Mammary epithelial cell (primary cell): Measurements from ENCODE around the gene LOXL3.

ENCODE experiments used
- EZH2 ChIP-seq: IDR thresholded peaks from 2 replicates; pipeline ENCODE4 v1.6.1; 2012; ENCODE audit warnings: low read length, inconsistent platforms, borderline replicate concordance
- TF ChIP-seq, protein P1 (sequence below), 2 donors: IDR thresholded peaks in 1 of 2; conservative IDR thresholded peaks in 1 of 2; 2 replicates each; pipeline ENCODE4 v1.5.1; 2011 to 2012; ENCODE audit warnings: inconsistent platforms in 2 of 2, low read length in 2 of 2, mild to moderate bottlenecking in 2 of 2, control low read depth in 1 of 2, low read depth in 1 of 2; ENCODE audit not compliant: insufficient read depth in 1 of 2; ENCODE audit errors: extremely low read depth in 1 of 2

DNA sequence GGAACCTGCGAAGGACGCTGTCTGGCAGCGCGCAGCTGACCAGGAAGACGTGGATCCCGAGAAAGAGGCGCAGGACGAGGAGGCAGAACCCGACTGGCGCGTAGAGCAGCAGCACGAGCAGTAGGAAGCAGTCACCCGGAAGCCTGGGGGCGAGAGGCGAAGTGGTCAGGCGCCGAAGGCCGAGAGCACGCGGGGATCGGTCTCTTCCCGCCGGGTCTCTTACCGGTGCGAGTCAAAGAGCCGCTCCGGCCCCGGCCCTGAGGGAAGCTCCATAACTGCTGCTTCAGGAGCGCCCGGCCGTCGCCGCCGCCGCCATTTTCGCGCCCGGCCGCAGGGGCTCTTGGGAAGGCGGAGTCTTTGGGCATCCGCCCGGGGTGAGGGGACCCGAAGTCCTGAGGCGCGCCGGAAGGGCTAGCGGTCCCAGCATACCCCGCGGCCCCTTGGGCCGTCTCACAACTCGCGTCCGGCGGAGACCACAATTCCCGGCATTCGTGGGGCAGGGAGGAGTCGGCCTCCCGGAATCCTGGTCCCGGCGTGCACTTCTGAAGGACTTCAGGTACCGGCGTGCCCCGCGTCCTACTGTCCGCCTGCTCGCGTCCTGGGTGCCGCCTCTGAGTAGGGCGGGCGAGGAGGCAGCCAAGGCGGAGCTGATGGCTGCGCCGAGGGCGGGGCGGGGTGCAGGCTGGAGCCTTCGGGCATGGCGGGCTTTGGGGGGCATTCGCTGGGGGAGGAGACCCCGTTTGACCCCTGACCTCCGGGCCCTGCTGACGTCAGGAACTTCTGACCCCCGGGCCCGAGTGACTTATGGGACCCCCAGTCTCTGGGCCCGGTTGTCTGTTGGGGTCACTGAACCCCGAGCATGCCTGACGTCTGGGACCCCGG is 24.1 kb downstream of the LOXL3 start, which contains the start of the genes AUP1 and HTRA2:
- TF ChIP-seq, protein P1, sequence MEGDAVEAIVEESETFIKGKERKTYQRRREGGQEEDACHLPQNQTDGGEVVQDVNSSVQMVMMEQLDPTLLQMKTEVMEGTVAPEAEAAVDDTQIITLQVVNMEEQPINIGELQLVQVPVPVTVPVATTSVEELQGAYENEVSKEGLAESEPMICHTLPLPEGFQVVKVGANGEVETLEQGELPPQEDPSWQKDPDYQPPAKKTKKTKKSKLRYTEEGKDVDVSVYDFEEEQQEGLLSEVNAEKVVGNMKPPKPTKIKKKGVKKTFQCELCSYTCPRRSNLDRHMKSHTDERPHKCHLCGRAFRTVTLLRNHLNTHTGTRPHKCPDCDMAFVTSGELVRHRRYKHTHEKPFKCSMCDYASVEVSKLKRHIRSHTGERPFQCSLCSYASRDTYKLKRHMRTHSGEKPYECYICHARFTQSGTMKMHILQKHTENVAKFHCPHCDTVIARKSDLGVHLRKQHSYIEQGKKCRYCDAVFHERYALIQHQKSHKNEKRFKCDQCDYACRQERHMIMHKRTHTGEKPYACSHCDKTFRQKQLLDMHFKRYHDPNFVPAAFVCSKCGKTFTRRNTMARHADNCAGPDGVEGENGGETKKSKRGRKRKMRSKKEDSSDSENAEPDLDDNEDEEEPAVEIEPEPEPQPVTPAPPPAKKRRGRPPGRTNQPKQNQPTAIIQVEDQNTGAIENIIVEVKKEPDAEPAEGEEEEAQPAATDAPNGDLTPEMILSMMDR (conservative IDR thresholded peaks at IDR 0.05 in 1 of 2, IDR thresholded peaks at IDR 0.05 in 1 of 2; ENCODE audit: extremely low read depth in 1 of 2, insufficient read depth in 1 of 2, low read depth in 1 of 2, low read length in 2 of 2) = no peak
- TF ChIP-seq EZH2 = no peak
